SK-N-SH treated with all-trans-retinoic acid at 6 μM for 48 hours (cell line): ENCODE results near the gene AHCY.
"Not testable (repeated sequence)": the region's sequence is repeated elsewhere in the genome, so short reads cannot be mapped to it uniquely, and the experiment has no call there.

Experiments used
- ATAC-seq: fragments of 200-7000 bp; cut with Tn5 transposase; 3 replicates; pipeline ENCODE4 v1.9.1; 2020; ENCODE audit warnings: mild to moderate bottlenecking, moderate library complexity
- ARNTL ChIP-seq: fragments of 450-650 bp; formaldehyde crosslinking; IDR thresholded peaks from 2 replicates; pipeline ENCODE4 v1.5.0; 2020; ENCODE audit warnings: low read depth, mild to moderate bottlenecking, moderate library complexity, borderline replicate concordance
- CSDC2 ChIP-seq: fragments of 250-450 bp; sonication (Bioruptor Pico); IDR thresholded peaks from 2 replicates; pipeline ENCODE4 v1.5.0; 2020; ENCODE audit warnings: mild to moderate bottlenecking, moderate library complexity
- CSRNP3 ChIP-seq: fragments of 250-450 bp; sonication (Bioruptor Pico); IDR thresholded peaks from 2 replicates; pipeline ENCODE4 v1.5.1; 2021; ENCODE audit warnings: mild to moderate bottlenecking, moderate library complexity
- GLIS3 ChIP-seq: fragments of 250-450 bp; sonication (Bioruptor Pico); IDR thresholded peaks from 2 replicates; pipeline ENCODE4 v1.5.0; 2020; ENCODE audit warnings: mild to moderate bottlenecking, moderate library complexity
- ISL1 ChIP-seq: fragments of 250-450 bp; sonication (Bioruptor Pico); IDR thresholded peaks from 2 replicates; pipeline ENCODE4 v2.1.2; 2022; ENCODE audit warnings: mild to moderate bottlenecking, moderate library complexity
- OSR1 ChIP-seq: fragments of 250-450 bp; sonication (Bioruptor Pico); IDR thresholded peaks from 2 replicates; pipeline ENCODE4 v1.8.0; 2022; ENCODE audit warnings: moderate library complexity, mild to moderate bottlenecking, inconsistent platforms
- PATZ1 ChIP-seq: fragments of 250-450 bp; sonication (Bioruptor Pico); IDR thresholded peaks from 2 replicates; pipeline ENCODE4 v1.8.0; 2020; ENCODE audit warnings: mild to moderate bottlenecking, moderate library complexity, borderline replicate concordance
- POU6F1 ChIP-seq: fragments of 250-450 bp; sonication (Bioruptor Pico); IDR thresholded peaks from 2 replicates; pipeline ENCODE4 v1.8.0; 2021; ENCODE audit warnings: low read depth, mild to moderate bottlenecking, moderate library complexity, borderline replicate concordance
- PPARA ChIP-seq: fragments of 250-450 bp; sonication (Bioruptor Pico); IDR thresholded peaks from 2 replicates; pipeline ENCODE4 v1.5.0; 2020; ENCODE audit warnings: mild to moderate bottlenecking, borderline replicate concordance
- SNAI2 ChIP-seq: fragments of 250-450 bp; sonication (Bioruptor Pico); IDR thresholded peaks from 2 replicates; pipeline ENCODE4 v1.5.0; 2020; ENCODE audit warnings: mild to moderate bottlenecking, moderate library complexity
- TCF4 ChIP-seq: fragments of 250-450 bp; sonication (Bioruptor Pico); IDR thresholded peaks from 2 replicates; pipeline ENCODE4 v1.8.0; 2021; ENCODE audit warnings: mild to moderate bottlenecking, moderate library complexity, borderline replicate concordance
- TOX ChIP-seq: fragments of 250-450 bp; sonication (Bioruptor Pico); IDR thresholded peaks from 2 replicates; pipeline ENCODE4 v1.8.0; 2021; ENCODE audit warnings: mild to moderate bottlenecking, moderate library complexity, borderline replicate concordance
- TSHZ2 ChIP-seq: fragments of 250-450 bp; sonication (Bioruptor Pico); IDR thresholded peaks from 2 replicates; pipeline ENCODE4 v1.5.0; 2020; ENCODE audit warnings: mild to moderate bottlenecking, moderate library complexity
- ZC3H10 ChIP-seq: fragments of 250-450 bp; sonication (Bioruptor Pico); IDR thresholded peaks from 2 replicates; pipeline ENCODE4 v1.5.1; 2021; ENCODE audit warnings: mild to moderate bottlenecking, moderate library complexity
- ZFP3 ChIP-seq: fragments of 250-450 bp; sonication (Bioruptor Pico); IDR thresholded peaks from 2 replicates; pipeline ENCODE4 v1.5.0; 2020; ENCODE audit warnings: mild to moderate bottlenecking, moderate library complexity
- ZFP30 ChIP-seq: fragments of 450-650 bp; formaldehyde crosslinking; IDR thresholded peaks from 2 replicates; pipeline ENCODE4 v1.5.0; 2022; ENCODE audit warnings: mild to moderate bottlenecking, moderate library complexity
- ZNF70 ChIP-seq: fragments of 450-650 bp; formaldehyde crosslinking; IDR thresholded peaks from 2 replicates; pipeline ENCODE4 v1.5.0; 2020; ENCODE audit warnings: mild to moderate bottlenecking, moderate library complexity
- TF ChIP-seq, protein P1 (sequence below): fragments of 250-450 bp; sonication (Bioruptor Pico); IDR thresholded peaks from 2 replicates; pipeline ENCODE4 v1.5.1; 2020; ENCODE audit warnings: low read depth, mild to moderate bottlenecking, moderate library complexity

The AHCY gene

DNA sequence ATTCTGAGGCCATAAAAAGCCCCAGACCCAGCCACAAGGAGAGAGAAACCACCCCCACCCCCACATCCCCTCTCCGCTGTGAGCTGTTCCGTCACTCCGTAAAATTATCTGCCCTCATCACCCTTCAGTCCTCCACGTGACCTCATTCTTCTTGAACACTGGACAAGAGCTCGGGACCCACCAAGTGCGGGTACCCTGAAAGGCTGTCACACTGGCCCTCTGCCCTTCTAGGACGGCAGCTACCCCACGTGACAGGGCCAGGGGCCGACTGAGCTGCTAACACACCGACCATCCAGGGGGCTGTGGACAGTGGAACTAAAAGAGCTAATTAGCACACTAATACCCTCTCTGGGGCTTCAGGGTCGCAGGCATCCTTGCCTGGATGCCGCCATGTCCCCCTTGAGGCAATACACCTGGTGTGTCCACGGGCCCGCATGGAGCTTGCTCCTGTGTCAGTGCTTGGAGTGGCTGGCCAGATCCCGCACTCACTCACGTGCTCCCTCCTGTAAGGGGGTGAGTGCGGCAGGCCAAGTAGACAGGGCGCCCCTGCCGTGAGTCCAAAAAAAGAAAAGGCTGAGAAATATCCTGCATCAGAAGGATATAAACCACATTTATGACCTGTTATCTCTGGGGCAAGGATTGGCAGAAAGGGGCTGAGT is 29.2 kb upstream of the AHCY start:
- TF ChIP-seq TCF4 (no peak), POU6F1 (CRISPR knock-in tag) (no peak), PPARA (no peak), ISL1 (CRISPR knock-in tag) (no peak), TOX (CRISPR knock-in tag) (no peak)
- ATAC-seq: no peak

GRCh38 chr20:34331838-34332237 is 28.7 kb upstream of the AHCY start:
- ATAC-seq: no peak
- no peak for TF ChIP-seq OSR1 (CRISPR knock-in tag)
- TF ChIP-seq PATZ1 (CRISPR knock-in tag): no peak
- no peak for TF ChIP-seq ZFP3 (CRISPR knock-in tag)
- no peak for TF ChIP-seq TOX (CRISPR knock-in tag)
- TF ChIP-seq TSHZ2 (CRISPR knock-in tag): no peak
- TF ChIP-seq GLIS3: no peak
- no peak for TF ChIP-seq ISL1 (CRISPR knock-in tag)
- no peak for TF ChIP-seq POU6F1 (CRISPR knock-in tag)

DNA sequence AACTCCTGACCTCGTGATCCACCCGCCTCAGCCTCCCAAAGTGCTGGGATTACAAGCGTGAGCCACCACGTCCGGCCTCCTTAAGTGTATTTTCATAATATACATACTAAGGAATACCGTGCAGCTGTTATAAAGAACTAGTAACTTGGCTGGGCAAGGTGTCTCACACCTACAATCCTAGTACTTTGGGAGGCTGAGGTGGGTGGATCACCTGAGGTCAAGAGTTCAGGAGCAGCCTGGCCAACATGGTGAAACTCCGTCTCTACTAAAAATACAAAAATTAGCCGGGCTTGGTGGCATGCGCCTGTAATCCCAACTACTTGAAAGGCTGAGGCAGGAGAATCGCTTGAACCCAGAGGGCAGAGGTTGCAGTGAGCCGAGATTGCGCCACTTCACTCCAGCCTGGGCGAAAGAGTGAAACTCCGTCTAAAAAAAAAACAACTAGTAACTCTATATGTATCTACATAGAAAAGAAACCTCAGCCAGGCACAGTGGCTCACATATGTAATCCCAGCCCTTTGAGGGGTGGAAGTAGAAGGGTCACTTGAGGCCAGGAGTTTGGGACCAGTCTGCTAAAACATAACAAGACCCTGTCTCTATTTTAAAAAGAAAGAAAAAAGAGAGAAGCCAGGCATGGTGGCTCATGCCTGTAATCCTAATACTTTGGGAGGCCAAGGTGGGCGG is 27.8 kb upstream of the AHCY start:
- not testable (repeated sequence) for ATAC-seq

- TF ChIP-seq TOX (CRISPR knock-in tag): no peak
- TF ChIP-seq ARNTL (CRISPR knock-in tag): no peak
- TF ChIP-seq, protein P1, sequence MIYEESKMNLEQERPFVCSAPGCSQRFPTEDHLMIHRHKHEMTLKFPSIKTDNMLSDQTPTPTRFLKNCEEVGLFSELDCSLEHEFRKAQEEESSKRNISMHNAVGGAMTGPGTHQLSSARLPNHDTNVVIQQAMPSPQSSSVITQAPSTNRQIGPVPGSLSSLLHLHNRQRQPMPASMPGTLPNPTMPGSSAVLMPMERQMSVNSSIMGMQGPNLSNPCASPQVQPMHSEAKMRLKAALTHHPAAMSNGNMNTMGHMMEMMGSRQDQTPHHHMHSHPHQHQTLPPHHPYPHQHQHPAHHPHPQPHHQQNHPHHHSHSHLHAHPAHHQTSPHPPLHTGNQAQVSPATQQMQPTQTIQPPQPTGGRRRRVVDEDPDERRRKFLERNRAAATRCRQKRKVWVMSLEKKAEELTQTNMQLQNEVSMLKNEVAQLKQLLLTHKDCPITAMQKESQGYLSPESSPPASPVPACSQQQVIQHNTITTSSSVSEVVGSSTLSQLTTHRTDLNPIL: no peak
- TF ChIP-seq CSDC2 (CRISPR knock-in tag): no peak
- no peak for TF ChIP-seq CSRNP3 (CRISPR knock-in tag)
- no peak for TF ChIP-seq ZC3H10 (CRISPR knock-in tag)
- no peak for TF ChIP-seq ZFP30 (CRISPR knock-in tag)
- no peak for TF ChIP-seq ZNF70 (CRISPR knock-in tag)
- no peak for TF ChIP-seq POU6F1 (CRISPR knock-in tag)
- no peak for TF ChIP-seq GLIS3
- no peak for TF ChIP-seq SNAI2 (CRISPR knock-in tag)
- TF ChIP-seq OSR1 (CRISPR knock-in tag): no peak
- no peak for ATAC-seq
These were observed 25.9 kb upstream of the AHCY start for GRCh38 chr20:34328928-34329677.

DNA sequence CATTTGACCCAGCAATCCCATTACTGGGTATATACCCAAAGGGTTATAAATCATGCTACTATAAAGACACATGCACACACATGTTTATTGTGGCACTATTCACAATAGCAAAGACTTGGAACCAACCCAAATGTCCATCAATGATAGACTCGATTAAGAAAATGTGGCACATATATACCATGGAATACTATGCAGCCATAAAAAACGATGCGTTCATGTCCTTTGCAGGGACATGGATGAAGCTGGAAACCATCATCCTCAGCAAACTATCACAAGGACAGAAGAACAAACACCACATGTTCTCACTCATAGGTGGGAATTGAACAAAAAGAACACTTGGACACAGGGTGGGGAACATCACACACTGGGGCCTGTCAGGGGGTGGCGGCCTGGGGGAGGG is 25.1 kb upstream of the AHCY start:
- ATAC-seq: not testable (repeated sequence)
